Endometrial microvascular endothelial cells (primary cell): ENCODE measurements around the gene MRPS16. TPM values are rescaled to one million over a fixed set of nuclear protein-coding genes. Genes with fewer than 3 reads are reported as not detected.

Experiments used
- in situ Hi-C: cut with HindIII; loops from 2 replicates; pipeline ENCODE4 v1.10.0; 2017; ENCODE audit warnings: low sequenced_read_pairs, low pct_unique_long_range_greater_than_20kb; ENCODE audit errors: inconsistent ontology term
- total RNA-seq: library from RNA; depleted of rRNA; stranded (reverse); fragments of >200 nt; gene quantifications from one replicate; pipeline ENCODE4 v1.2.3, GENCODE V29; 2015; ENCODE audit errors: inconsistent ontology term

Gene MRPS16
- total RNA-seq, 1 donor from 2014 or later: 74.1 TPM

DNA sequence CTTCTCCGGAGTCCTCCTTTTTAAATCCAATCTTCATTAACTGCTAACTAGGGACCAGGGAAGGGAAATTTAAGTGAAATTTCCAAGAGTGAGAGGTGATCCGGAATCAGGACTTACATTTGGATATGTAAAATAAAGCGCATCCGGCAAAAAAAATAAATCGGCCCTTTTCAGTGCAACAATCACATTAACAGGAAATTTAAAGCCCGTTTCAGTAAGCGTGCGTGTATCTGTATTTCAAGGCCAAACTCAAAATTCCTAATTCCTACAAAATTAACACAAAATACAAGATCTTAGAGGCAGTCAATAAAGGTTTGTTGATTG lies 6.2 kb downstream of the MRPS16 start:
- in situ Hi-C loops: no loop called here

GRCh38 chr10:73244866-73245477 lies 7.5 kb downstream of the MRPS16 start:
- in situ Hi-C loops: no loop called here

- in situ Hi-C loops: no loop called here
Measured at GRCh38 chr10:73239908-73240307, 12.5 kb downstream of the MRPS16 start.

GRCh38 chr10:73238990-73239566 lies 13.4 kb downstream of the MRPS16 start:
- in situ Hi-C loops: no loop called here

- in situ Hi-C loops: no loop called here
Measured at GRCh38 chr10:73234695-73235094, 17.7 kb downstream of the MRPS16 start.

DNA sequence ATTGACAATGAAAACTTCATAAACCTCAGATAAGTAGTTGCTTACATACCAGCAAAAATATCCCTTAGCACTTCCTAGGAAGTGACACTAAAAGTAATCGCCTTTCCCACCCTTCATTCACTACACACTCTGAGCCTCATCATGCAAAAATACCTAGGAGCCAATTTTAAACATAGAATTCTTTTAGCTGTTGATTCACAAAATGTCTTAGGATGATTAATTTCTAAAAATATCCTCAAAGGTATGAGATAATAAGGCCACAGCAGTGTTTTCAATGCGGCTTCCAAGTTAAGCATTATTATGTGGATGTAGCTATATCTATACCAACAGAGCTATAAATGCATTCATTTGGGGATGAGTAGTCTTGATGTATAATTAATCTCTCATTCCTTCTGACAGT lies 18.6 kb downstream of the MRPS16 start:
- in situ Hi-C loops: no loop called here

DNA sequence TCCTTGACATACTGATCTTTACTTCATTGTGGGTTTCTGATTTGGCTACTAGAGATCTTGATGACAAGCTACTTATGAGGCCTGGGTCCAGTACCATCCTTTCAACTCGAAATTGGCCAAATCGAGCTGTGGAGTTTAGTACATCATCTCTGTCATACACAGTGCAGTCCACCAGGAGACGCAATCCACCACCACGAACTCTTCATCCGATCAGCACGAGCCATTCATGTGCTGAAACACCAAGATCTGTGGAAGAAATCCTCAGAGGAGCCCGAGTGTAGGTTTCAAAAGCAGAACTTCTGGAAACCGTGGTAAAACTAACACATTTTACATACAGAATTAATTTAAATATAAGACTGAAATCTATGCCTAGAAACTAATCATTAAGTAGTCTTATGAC lies 19.6 kb downstream of the MRPS16 start:
- in situ Hi-C loops: no loop called here

GRCh38 chr10:73229567-73229966 lies 22.9 kb downstream of the MRPS16 start:
- in situ Hi-C loops: no loop called here

DNA sequence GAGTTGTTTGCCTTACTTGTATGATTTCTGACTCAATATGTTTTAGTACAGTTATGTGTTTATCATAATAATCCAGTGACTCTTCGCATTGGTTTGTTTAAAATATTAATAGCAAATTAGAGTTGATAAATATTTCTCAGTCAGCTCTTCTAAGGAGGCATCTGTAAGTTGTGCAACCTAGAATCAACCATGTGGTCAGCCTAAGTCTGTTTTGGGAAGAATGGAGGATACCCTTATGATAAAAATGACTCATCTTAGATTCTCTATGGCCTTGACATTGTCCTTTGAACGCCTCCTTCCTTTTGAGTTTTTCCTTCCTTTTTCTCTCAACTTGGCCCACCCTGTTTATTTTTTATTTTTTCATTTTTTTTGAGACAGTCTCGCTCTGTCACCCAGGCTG lies 24.2 kb downstream of the MRPS16 start:
- in situ Hi-C loops: no loop called here

DNA sequence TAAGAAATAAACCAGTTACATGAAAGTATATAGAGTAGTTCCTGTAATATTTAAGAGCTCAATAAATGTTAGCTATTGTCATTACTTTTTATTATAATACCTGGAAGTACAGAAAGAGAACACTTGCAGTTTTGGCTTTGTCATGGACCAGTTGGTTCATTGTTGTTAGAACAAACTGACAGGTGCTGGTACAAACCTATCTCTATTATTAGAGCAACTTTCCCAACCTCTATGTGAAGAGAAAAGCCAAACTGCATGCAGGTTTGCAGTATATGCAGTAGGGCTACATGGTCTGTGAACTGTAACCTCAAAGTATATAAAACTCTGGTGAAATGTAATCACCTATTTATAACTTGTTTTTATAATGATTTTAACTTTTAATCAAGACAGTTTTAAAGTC lies 25.8 kb downstream of the MRPS16 start:
- in situ Hi-C loops: no loop called here

- in situ Hi-C loops: no loop called here
Measured at GRCh38 chr10:73225518-73225917, 26.9 kb downstream of the MRPS16 start.

- in situ Hi-C loops: no loop called here
Measured at GRCh38 chr10:73220989-73221388, 31.5 kb downstream of the MRPS16 start.

DNA sequence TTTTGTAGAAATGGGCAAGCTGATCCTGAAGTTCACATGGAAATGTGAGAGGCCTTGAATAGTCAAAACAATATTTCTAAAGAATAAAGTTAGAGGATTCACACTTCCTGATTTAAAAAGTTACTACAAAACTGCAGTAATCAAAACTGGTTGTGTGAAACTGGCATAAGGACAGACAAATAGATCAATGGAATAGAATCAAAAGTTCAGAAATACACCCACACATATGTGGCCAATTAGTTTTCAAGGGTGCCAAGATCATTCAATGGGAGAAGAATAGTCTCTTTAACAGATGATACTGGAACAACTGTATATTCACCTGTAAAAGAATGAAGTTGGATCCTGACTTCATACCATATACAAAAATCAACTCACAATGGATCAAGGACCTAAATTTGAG lies 33.1 kb downstream of the MRPS16 start:
- in situ Hi-C loops: no loop called here

DNA sequence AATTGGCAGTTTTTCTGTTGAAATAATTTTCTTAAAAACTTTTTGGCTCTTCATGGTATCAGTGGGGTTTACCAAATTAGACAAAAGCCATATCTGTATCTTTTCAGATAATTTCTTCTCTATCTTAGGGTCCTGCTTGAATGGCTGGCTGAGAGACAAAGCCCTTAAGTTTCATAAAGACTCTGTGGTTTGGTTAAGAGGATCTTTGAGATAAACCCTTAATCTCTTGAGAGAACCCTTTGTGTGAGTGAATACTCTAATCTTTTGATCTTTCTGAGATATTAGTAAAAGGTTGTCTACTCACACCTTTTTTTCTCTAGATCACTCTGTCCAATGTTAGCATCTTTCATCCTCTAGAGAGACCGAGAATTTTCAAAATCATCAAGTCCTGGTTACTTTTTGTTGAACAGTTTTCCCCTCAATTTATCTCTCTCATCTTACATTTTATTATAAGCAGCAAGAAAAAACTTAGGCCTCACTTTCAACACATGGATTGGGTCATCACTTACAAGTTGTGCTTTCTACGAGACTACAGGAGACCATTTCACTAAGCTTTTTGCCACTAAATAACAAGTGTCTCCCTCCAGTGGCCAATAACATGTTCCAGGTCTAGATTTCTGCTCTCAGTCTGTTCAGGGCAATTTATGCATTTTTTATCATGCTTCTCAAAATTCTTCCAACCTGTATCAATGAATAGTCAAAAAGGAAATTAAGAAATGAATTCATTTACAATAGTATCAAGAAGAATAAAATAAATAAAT lies 33.8 kb downstream of the MRPS16 start:
- in situ Hi-C loops: no loop called here

GRCh38 chr10:73217628-73218027 lies 34.8 kb downstream of the MRPS16 start:
- in situ Hi-C loops: no loop called here

GRCh38 chr10:73215749-73216148 lies 36.7 kb downstream of the MRPS16 start:
- in situ Hi-C loops: no loop called here

- in situ Hi-C loops: no loop called here
Measured at GRCh38 chr10:73211106-73211811, 41.2 kb downstream of the MRPS16 start.

GRCh38 chr10:73210395-73211105 lies 41.9 kb downstream of the MRPS16 start:
- in situ Hi-C loops: no loop called here

- in situ Hi-C loops: no loop called here
Measured at GRCh38 chr10:73209705-73210104, 42.7 kb downstream of the MRPS16 start.
